CD4-positive, alpha-beta T cell treated with Interleukin-15 for 1 hour (primary cell): ENCODE measurements around the gene FADS6.
"Not testable (repeated sequence)": the region's sequence is repeated elsewhere in the genome, so short reads cannot be mapped to it uniquely, and the experiment has no call there.

Experiments used
- DNase-seq: peaks from one replicate; pipeline ENCODE4 v3.0.0-alpha.2; 2020

Gene FADS6

DNA sequence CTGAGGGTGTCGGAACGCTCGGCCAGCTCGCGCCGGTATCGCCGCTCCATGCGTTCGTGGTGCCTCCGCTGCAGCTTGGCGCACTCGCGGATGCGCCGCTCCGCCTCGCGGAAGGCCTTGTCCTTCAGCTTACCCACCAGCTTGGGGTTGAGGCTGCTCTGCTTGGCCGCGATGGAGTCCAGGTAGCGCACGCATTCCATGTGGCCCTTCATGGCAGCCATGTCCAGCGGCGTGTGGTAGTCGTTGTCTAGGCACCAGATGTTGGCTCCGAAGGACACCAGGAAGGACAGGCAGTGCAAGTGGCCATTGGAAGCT is 26.8 kb upstream of the FADS6 start:
- no peak for DNase-seq

DNA sequence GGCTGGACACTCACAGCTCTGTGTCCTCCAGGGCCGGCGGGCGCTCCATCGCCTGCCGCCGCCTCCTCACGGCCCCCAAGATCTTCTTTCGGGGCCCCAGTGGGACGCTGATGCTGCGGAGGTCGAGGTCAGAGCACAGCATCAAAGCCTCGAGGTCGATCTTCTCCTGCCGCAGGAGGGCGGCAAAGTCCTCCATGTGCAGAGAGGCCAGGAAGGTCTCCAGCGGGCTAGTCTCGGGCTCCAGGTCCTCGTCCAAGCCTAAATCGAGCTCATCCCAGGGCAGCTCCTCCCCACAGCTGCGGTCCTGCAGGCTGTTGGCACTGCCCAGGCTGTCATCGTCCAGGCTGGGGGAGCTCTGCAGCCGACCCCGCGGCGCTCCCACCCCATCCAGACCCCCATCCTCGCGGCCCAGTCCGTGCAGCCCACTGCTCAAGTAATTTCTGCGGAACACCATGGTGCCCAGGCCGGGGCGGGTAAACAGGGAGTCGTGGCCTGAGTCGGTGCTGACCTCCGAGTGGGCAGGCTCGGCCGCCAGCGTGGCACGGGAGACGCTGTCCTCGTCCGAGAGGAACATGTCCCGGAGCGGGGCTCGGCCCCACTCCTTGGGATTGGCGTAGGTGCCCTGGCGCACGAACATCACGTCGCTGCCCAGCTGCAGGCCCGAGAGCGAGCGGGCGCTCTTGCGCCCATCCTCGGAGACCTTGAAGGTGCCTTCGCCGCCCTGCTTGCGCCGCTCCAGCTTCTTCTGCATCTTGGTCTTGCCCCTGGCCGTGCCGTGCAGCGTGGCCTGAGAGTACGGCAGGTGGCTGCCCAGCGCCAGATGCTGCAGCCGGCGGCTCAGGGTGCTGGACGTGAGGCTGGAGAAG is 26.2 kb upstream of the FADS6 start:
- DNase-seq, result no peak

DNA sequence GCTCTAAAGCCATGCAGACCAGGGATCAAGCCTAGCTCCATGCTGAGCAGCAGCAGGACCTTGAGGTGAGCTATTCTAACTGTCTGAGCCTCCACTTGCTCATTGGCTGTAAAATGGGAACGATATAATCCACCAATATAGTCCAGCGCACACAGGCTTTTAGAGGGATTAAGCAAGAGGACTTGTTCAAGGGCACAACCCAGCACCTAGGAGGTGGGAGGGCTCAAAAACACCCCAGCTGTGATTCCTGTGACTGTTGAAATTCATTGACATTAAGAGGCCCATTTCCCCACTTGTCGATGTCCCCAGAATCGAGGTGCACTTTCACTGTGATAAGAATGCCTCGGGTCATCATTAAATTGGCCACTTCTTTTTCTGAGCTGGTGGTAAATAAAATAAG is 25.5 kb upstream of the FADS6 start:
- no peak for DNase-seq

DNA sequence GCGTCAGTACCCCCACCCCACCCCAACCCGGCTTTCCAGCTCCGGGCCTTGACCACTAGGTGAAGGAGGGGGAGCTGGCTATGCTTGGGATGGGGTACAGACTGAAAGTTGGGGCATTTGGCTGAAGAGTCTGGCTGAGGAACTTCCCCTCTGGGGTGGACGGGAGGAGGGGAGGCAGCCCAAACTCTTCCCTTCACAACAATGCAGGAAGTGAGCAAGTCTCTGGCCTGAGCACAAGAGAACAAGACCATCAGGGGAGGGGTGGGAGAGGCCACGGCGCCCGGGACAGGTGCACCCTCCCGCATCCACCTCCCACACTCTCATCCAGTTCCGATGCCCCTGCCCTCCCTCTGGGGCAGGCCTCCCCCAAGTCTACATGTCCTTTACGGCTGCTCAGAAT is 24.0 kb upstream of the FADS6 start:
- peak; percentile 39 for DNase-seq

DNA sequence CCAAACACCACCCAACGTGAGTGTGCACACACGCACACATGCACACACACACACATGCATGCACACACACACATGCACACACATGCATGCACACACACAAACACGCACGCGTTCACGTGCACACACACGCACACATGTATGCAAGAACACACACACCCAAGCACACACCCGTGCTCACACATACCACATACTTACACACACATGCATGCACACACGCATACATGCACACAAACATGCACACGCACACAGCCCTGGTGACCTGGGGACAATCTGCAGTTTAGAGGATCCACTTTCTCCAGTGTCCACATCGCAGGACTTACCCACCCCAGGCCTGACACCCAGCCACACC is 23.4 kb upstream of the FADS6 start:
- no peak for DNase-seq

DNA sequence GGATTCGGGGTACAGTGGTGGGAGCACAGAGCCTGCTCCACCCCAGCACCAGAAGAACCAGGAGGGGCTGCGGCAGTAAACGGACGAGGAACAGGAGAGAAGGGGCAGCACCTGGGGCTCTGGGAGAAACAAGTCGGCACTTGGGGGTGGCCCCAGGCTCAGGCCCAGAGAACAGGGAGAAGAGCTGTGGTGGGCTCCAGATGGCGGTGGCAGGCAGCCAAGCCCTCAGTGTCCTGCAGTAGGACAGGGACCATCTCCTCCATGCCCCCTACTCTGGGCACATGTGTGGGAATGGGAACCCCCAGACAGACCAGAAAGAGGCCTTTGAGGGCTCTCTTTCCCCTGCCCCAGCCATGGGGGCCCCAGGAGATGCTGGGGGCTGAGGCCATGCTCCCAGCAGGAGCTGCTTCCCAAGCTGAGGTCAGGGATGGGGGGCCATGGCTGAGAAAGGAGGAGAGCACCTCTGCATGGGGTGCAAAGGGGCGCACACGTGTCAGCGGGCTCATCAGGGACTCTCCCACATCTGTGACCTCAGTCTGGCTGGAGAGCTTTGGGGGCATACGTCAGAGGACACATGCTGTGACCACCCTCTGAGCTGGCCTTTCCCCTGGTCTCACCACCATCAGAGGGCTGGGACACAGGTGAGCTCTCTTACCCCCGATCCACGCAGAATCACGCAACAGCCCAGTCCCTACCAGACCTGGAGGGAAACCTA is 22.9 kb upstream of the FADS6 start:
- DNase-seq, result no peak

DNA sequence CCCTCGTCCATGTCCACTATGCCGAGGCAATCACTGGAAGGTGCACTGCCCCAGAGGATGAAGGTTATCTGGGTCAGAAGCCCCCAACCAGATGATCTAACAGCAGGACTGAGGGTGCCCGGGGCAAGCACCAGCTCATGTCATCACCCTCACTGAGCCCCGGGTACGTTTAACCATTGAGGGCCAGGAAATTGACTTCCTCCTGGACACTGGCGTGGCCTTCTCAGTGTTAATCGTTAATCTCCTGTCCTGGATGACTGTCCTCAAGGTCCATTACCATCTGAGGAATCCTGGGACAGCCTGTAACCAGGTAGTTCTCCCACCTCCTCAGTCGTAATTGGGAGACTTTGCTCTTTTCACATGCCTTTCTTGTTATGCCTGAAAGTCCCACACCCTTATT is 18.0 kb upstream of the FADS6 start:
- DNase-seq, result not testable (repeated sequence)

DNA sequence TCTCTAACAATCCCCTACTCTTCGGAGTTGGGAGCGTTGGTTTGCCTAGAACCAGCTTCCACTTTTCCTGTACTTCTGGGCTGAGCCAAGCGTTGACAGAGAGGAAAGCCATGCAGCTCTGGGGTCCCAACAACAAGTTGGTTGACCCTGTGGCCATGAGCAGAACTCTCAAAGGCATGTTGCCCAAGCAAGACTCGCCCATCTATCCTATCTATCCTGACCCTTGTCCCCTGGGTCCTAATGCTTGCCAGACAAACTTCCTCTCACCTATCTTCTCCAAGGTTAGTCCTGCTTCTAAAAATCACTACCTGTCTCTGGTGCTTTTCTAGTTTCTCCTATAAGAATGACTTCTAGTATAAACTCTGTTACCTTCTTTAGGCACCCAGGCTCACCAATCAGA is 15.7 kb upstream of the FADS6 start:
- not testable (repeated sequence) for DNase-seq

DNA sequence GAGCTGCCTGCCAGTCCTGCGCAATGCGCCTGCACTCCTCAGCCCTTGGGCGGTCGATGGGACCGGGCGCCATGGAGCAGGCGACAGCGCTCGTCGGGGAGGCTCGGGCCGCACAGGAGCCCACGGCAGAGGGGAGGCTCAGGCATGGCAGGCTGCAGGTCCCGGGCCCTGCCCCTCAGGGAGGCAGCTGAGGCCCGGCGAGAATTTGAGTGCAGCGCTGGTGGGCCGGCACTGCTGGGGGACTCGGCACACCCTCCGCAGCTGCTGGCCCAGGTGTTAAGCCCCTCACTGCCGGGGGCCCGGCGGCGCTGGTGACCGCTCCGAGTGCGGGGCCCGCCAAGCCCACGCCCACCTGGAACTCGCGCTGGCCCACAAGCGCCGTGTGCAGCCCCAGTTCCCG is 13.6 kb upstream of the FADS6 start:
- no peak for DNase-seq

DNA sequence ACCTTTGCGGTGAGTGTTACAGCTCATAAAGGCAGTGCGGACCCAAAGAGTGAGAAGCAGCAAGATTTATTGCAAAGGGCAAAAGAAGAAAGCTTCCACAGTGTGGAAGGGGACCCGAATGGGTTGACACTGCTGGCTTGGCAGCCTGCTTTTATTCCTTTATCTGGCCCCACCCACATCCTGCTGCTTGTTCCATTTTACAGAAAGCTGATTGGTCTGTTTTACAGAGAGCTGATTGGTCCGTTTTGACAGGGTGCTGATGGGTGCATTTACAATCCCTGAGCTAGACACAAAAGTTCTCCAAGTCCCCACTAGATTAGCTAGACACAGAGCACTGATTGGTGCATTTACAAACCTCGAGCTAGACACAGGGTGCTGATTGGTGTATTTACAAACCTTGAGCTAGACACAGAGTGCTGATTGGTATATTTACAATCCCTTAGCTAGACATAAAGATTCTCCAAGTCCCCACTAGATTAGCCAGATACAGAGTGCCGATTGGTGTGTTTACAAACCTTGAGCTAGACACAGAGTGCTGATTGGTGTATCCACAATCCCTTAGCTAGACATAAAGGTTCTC is 12.9 kb upstream of the FADS6 start:
- DNase-seq, result not testable (repeated sequence)

DNA sequence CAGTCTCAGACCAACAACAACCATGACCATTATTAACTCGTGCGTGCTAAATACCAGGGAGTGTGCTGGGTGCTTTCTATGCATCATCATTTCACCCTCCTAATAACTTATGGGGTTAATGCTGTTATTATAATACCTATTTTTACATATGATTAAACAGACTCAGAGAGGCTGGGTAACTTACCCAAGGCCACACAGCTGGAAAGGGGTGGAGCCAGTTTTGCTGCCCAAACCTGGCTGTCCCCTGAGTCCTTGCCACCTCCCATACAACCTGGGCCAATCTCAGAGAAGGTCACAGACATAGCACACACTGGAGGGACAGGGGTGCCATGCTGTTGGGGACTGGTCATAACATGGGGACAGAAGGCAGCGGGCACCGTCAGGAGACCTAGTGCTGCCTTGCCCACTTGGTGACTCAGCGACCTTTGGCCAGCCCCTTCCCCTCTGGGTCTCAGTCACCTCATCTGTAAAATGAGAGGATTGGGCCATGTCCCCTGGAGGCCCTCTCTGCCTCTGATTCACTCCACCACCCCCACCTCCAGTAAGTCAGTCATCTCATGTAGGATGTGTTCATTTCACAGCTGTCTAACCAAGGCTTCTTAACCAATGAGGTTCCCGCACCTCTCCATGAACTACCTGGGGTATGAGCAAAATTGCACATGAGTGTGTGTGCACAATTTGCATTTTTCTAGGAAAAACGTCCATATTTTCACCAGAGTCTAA is 11.4 kb upstream of the FADS6 start:
- peak; percentile 6 for DNase-seq

DNA sequence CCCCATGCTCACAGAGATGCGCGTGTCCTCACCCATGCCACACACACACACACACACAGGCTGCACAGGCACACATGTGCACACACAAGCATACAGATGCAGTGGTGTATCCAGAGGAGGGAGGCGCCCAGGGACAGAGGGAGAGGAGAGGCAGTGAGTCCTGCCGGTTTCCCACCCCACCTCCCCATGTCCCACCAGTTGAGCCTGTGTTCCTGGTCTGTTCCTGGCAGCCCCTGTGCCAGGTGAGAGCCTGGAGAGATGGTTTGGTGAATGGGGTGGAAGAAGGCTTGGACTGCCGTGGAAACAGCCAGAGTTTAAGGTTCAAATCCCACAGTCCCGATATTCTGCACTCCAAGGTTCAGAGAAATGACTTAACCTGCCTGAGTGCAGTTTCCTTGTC is 10.2 kb upstream of the FADS6 start:
- no peak for DNase-seq

DNA sequence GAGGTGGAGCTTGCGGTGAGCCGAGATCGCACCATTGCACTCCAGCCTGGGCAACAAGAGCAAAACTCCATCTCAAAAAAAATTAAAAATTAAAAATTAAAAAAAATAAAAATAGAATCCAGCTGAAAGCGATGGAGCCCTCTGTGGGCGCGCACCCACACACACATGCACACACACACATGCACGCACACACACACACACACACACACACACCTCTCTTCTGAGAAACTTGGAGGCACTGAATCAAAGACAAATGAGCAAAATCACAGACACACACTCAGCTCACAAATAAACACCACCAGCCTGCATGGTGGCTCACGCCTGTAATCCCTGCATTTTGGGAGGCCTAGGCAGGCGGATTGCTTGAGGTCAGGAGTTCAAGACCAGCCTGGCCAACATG is 9.6 kb upstream of the FADS6 start:
- no peak for DNase-seq

DNA sequence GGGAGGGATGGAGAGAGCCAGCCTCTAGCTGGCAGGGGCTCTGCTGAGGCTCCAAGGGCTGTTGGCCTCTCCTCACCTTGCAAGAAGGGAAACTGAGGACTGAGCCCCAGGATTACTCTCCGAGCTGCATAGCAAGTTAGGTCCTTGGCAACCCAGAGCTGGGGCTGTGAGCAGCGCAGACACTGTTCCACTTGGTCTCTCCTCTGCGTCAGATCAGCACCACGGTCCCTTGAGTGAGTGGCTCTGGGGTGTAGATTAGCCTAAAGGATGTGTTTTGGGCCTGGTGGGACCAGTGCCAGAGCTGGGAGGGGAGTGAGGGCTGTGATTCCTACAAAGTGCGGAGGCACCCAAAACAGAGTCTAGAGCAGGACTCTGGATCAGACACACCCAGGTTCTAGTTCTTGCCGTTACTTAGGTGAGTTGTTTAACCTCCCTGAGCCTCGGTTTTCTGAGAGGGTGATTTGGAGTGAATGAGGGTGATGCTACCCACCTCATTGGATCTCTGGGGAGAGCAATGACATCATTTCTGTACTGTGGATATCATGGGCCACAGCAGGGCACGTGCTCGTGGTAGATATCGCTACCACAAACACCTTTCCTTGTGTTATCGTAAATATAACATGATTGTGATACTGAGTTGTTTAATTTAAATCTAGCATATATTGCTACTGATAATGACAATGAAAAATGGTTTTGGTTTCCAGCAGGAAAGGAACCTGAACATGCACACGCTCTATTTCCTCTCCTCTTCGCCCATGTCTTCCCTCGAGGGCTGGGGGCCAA is 8.1 kb upstream of the FADS6 start:
- DNase-seq, result no peak

DNA sequence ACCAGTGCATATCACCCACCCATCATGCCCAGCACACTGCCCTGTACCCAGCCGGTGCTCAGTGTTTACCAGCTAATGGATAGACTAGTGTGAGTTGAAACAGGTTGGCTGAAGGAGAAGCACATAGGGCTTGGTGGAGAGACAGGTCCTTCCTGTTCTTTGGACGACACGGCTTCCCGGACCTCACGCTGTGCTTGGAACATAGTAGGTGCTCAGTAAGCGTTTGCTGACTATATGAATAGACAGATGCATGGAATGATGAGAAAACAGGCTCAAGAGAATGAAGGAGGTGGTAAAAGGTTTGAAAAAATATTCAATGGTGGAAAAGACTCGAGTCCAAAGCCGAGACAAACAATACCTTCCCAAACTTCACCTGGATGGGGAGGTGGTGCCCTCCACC is 6.8 kb upstream of the FADS6 start:
- no peak for DNase-seq

DNA sequence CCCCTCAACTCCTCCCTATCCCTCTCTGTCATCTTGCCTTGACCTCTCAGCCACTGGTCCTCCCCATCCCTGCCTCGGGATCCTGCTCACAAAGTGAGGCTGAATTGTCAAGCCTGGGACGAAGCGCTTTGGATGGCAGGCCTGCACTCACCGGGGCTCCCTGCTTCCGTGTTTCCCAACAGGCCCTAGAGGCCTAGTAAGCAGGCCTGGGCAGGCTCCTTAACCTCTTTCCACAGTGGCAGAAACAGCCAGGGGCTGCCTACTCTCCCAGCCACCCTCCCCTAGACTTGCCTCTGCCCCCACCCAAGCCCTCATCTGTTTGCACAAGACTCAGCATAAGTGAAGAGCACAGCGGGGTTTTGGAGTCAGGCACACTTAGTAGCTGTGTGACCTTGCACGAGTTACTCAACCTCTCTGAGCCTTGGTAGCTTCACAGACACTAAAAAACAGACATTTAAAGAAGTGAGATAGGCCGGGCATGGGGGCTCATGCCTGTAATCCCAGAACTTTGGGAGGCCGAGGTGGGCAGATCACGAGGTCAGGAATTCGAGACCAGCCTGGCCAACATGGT is 5.0 kb upstream of the FADS6 start:
- DNase-seq, result no peak

DNA sequence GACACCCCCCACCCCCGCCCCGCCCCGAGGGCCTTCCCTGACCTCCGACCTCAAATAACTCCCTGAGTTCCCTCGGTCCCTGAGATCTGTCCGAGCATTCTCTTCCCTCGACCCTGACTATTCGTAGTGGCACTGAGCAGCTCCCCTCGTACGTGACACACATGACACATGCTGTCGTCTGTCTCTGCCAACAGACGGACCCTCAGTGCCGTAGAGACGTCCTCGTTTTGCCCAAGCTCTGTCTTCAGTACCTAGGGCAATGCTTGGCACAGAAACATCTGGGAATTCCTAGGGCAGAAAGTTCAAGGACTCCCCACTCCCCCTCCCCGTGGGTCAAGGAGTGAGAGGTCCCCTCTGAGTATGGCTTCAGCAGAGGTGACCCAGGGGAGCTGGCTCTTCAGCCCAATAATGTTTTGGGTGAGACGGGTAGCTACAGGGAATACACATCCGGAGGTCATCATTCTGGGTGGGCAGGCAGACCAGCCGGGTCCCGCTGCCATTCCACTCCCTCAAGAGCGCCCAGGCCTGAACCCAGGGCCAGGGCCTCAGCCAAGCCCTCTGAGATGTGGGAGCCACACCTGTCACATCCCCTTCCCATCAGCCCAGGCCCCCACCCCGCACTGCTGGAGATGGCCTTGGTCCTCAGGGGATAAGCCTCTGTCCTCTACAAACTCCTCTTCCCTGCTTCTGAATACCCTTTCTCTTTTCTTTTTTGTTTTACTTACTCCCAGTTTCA is 671 bp upstream of the FADS6 start:
- no peak for DNase-seq

DNA sequence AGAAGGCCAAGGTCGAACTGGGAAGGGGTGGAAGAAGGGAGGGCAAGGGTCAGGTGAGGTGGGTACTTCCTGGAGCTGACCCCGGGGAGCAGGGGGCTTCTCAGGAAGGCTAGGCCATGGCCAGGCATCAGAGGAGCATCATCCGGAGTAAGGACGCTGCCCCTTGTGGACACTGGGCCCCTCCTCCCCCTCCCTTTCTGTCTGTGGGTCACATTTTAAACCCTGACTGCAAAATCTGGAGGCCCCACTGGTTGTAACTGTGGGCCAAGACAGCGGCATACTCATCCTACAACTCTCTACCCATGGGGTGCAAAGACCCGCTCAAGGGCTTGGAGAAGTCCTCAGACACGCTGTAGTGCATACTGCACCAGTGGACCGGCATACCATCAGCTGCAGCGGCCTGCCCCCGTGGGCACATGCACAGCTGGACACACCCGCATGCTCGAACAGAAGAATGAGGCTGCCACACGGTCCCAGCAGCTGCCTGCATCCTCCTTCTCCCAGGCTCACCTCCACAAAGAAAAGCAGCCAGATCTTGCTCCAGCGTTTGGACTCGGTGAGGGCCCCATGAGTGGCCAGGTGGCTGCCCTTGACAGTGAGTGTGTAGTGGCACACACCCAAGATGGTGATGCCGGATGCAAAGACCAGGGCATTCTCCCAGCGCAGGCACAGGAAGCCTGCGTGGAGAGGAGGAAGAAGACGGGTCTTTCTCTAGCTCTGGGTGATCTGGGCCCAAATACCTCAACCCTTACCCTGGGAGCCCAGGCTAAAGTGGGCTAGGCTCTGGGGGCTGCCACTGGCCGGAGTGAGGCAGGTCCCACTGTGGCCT is 1.2 kb downstream of the FADS6 start:
- no peak for DNase-seq

DNA sequence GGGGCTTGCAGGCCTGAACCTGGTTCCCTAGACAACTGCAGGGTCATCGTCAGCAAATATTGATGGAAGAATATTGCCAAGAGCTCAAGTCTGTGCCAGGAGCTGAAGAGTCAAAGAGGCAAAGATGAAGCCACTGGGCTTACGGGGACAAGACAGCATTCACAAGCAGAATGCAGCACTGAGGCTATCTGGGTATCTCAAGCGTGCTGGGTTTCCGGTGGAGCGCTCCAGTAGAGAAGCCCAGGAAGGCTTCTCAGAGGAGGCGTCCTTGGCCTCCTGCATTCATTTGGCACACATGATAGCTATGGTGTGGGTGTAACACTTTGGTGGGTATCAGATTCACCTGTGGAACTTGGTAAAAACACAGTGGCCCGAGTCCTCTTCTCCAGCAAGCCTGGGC is 2.9 kb downstream of the FADS6 start:
- no peak for DNase-seq

DNA sequence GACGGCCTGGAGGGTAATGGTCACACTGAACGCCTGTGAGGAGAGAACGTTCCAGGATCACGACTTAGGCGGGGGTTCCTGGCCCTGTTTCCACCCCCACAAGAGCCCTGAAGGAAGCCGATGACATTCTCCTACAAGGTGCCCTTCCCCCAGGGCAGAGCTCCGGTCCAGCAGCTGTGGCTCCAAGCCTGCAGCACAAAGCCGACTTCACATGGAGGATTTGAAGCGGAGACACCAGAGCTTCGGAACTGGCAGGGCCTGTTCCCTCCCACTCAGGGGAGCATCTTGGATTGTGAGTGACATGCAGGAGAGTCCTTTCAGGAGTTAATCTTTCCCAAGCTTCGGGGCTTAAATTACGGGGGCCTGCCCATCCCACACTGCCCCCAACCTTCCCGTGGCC is 5.0 kb downstream of the FADS6 start:
- DNase-seq, result no peak

DNA sequence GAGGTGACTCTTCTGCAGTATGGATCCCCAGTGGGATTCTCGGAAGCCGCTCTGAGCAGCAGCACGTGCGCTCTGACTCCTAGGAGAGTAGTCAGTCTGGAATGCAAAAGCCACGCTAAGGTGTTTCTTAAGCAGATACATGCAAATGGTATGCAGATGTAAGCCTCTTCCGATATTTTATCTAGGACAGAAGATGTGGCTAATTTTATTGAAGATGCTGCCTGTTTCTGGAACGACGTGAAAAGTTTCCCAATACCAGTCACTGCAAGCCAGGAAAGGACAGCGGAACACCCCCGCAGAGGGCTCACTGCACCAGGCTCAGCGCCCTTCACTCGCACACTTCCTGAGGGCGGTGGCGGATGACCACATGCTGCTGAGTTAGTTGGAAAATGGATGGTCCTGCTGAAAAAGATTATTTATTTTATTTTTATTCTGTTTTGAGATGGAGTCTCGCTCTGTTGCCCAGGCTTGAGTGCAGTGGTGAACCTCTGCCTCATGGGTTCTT is 10.1 kb downstream of the FADS6 start:
- DNase-seq, result no peak
